Brain microvascular endothelial cell (primary cell): Measurements from ENCODE around the gene ZNF394.
A peak's percentile ranks its signal among the peaks of the same experiment; 100 is the strongest.

Experiments
- DNase-seq: peaks from one replicate; pipeline ENCODE4 v3.0.0-alpha.2; 2020
- H3K27ac ChIP-seq: fragments of 250-450 bp; sonication (Bioruptor Pico); 2 replicates; pipeline ENCODE4 v1.5.1; 2020; ENCODE audit warnings: mild to moderate bottlenecking, moderate library complexity
- H3K27me3 ChIP-seq: fragments of 250-450 bp; sonication (Bioruptor Pico); replicated peaks from 2 replicates; pipeline ENCODE4 v1.5.1; 2020; ENCODE audit warnings: mild to moderate bottlenecking
- H3K36me3 ChIP-seq: fragments of 250-450 bp; sonication (Bioruptor Pico); replicated peaks from 2 replicates; pipeline ENCODE4 v1.5.1; 2020; ENCODE audit warnings: mild to moderate bottlenecking
- H3K4me3 ChIP-seq: 2 replicates; pipeline ENCODE4 v1.5.1; 2011; ENCODE audit warnings: low read depth, mild to moderate bottlenecking, control low read depth, low read length, moderate library complexity
- in situ Hi-C: cut with HindIII; loops from 2 replicates; pipeline ENCODE4 v1.10.0; 2017; ENCODE audit warnings: low sequenced_read_pairs, low pct_ligation_motif_present
- TF ChIP-seq, protein P1 (sequence below): IDR thresholded peaks from 2 replicates; pipeline ENCODE4 v1.5.1; 2011; ENCODE audit warnings: low read depth, mild to moderate bottlenecking, moderate library complexity, low read length, control low read depth, inconsistent platforms; ENCODE audit errors: missing control alignments

The ZNF394 gene

DNA sequence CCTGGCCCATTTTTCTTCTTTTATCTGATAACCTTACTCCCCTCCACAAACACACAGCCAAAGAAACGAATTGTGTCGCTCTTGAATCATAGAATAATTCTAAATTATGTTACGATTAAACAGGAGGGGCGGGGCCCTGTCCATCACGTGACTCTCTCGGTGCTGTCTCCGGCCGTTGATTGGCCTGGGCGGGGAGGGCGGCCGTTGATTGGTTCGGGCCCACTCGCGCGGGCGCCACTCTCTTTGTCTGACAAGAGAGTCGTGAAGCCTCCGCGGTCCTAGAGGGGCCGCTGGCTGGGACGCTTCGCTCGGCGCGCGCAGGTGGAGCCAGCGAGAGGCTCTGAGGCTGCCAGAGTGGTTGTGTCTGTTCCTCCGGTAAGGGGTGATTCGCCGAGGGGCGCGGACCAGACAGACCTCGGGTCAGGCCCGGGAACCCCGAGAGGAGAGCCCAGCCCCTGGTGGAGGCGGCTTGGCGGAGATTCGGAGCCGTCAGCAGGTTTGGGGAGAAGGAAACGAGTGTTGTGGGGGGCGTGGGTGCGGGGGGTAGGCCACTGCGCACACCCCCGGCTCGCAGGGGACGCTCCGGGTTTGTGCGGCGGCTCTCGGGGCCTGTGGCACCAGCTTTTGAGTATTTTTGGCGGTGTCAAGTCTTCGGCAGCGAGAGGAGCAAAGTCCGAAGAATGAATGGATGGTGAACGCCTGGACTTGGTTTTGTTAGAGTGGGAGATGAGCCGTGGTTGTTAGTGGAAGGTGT, 27.3 kb downstream of the ZNF394 start, which contains the start of gene ZNF789:
Gene ZNF789 (plus strand): TSS at position 330 of the 754 bp plus-strand sequence. CDS start 3,567 bp downstream, outside the sequence.
- Histone ChIP-seq H3K4me3 (peak within 1 kb of the TSS; percentile 95), H3K36me3 (peaks cover 10% of the 10 kb centered on the region), H3K27me3 (no peaks in the 10 kb centered on the region), H3K27ac (peak within 1 kb of the TSS; percentile 76)
- TF ChIP-seq, protein P1, sequence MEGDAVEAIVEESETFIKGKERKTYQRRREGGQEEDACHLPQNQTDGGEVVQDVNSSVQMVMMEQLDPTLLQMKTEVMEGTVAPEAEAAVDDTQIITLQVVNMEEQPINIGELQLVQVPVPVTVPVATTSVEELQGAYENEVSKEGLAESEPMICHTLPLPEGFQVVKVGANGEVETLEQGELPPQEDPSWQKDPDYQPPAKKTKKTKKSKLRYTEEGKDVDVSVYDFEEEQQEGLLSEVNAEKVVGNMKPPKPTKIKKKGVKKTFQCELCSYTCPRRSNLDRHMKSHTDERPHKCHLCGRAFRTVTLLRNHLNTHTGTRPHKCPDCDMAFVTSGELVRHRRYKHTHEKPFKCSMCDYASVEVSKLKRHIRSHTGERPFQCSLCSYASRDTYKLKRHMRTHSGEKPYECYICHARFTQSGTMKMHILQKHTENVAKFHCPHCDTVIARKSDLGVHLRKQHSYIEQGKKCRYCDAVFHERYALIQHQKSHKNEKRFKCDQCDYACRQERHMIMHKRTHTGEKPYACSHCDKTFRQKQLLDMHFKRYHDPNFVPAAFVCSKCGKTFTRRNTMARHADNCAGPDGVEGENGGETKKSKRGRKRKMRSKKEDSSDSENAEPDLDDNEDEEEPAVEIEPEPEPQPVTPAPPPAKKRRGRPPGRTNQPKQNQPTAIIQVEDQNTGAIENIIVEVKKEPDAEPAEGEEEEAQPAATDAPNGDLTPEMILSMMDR = no peak
- peak; percentile 98 for DNase-seq
- in situ Hi-C loops = no loop called here

DNA sequence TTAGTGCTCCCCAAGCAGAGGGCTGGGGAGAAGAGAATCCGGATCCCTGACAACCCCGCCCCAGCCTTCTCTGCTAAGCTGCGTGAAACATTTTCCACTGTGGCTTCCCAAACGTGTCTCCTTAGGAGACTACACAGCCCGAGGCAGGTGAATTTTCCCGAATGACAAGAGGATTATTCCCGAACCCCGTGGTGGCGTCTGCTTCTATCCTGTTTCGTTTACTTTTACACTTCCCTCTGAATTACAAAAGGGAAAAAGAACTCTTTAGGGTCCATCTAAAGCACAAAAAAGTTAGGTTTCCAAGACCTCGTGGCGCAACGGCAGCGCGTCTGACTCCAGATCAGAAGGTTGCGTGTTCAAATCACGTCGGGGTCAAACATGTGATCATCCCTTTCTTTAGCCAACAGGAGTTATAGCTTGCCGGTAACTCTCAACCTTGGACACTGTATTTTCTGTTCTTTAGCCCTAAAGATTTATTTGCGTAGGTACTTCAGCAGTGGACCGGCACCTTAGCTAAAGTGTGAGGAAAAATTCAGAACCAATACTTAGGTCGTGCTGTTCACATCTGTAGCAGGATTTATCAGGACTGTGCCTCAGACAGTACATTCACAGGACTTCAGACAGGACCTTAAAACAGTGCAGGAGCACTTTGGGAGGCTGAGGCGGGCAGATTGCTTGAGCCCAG, 30.6 kb downstream of the ZNF394 start:
- TF ChIP-seq, protein P1 = no peak
- Histone ChIP-seq H3K36me3 (no peaks in the 10 kb centered on the region), H3K4me3 (no peak overlapping the region), H3K27ac (no peak overlapping the region), H3K27me3 (no peaks in the 10 kb centered on the region)
- no peak for DNase-seq
- in situ Hi-C loops = no loop called here

DNA sequence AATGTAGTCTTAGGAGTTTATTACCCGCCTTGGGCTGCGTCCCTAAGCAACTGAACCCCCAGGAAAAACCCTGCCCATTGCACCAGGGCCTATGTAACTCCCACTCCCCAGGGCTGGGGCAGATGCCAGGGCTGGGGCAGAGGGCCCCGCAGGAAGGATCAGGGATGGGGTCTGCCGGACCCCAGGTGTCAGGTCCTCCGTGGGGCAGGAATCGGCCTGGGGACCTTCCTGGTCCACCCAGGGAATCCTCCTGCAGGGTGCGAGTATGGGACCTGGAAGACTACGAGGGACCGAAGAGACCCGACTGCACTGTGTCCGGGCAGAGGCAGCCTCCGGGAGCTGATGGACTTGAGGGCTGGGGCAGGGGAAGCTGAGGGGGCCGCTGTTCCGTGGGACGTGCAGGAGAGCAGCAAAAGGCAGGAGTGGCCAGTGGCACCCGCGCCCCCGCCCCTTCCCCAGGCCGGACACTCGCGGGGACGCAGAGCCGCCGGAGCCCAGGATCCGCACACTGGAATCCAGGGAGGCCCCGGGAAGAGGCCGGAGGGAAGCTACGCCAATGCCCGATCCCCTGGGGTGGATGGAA, 31.7 kb downstream of the ZNF394 start:
- Histone ChIP-seq H3K4me3 (no peak overlapping the region), H3K27ac (no peak overlapping the region), H3K36me3 (peaks cover 4% of the 10 kb centered on the region), H3K27me3 (no peaks in the 10 kb centered on the region)
- in situ Hi-C loops = no loop called here
- no peak for DNase-seq
- TF ChIP-seq, protein P1 = no peak

DNA sequence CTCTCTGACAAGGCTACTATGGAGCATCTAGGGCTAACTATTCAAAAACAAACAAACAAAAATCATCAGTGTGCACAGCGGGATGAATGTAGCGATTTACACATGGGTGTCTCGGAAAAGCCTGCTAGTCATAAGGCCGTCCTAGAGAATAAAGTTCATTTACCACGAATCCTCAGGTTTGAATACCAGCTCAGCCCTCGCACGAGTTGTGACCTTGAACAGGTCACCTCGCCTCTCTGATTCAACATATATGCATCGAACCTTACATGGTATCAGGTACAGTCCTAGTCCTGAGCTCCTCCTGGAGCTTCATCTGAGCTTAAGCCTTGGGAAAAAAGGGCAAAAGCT, 34.7 kb downstream of the ZNF394 start:
- H3K4me3 ChIP-seq = peak overlapping the region; percentile 99
- TF ChIP-seq, protein P1 = no peak

DNA sequence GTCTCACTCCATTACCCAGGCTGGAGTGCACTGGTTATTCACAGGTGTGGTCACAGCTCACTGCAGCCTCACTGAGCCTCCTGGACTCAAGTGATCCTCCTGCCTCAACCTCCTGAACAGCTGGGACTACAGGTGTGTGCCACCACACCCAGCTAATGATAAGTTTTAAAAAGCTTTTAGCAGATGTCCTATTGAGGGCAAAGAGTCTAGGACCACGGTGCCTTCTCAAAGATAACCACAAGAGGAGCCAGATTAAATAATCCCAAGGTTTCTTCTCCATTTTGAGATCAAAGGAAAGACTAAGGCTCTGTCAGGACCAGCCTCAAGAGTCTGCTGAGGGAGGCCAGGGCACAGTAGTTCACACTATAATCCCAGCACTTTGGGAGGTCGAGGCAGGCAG, 38.9 kb downstream of the ZNF394 start:
- TF ChIP-seq, protein P1 = peak; percentile 8
- Histone ChIP-seq H3K27ac (no peak overlapping the region), H3K27me3 (no peaks in the 10 kb centered on the region), H3K36me3 (peaks cover 55% of the 10 kb centered on the region), H3K4me3 (no peak overlapping the region)
- DNase-seq = no peak
- in situ Hi-C loops = no loop called here

More for the DNA sequence above, 34.7 kb downstream of the ZNF394 start:
- in situ Hi-C loops = no loop called here
- Histone ChIP-seq H3K27me3 (no peaks in the 10 kb centered on the region), H3K36me3 (peaks cover 17% of the 10 kb centered on the region), H3K27ac (peak overlapping the region; percentile 75)
- no peak for DNase-seq
